CD4-positive, alpha-beta T cell treated with Interleukin-17A for 4 hours (primary cell): ENCODE results near the gene HENMT1.

Experiments
- DNase-seq: peaks from one replicate; pipeline ENCODE4 v3.0.0-alpha.2; 2020; ENCODE audit warnings: mixed read lengths

The HENMT1 gene

GRCh38 chr1:108624069-108624468 is 36.8 kb downstream of the HENMT1 start:
- no peak for DNase-seq

- no peak for DNase-seq
Observed at GRCh38 chr1:108617724-108618056, 43.2 kb downstream of the HENMT1 start.

GRCh38 chr1:108617008-108617723 is 43.7 kb downstream of the HENMT1 start:
- no peak for DNase-seq

- no peak for DNase-seq
Observed at GRCh38 chr1:108615544-108615943, 45.3 kb downstream of the HENMT1 start.

- DNase-seq = no peak
Observed at GRCh38 chr1:108612496-108612895, 48.4 kb downstream of the HENMT1 start.

GRCh38 chr1:108611984-108612383 is 48.9 kb downstream of the HENMT1 start:
- DNase-seq = no peak

GRCh38 chr1:108610073-108610472 is 50.8 kb downstream of the HENMT1 start:
- no peak for DNase-seq

- DNase-seq = no peak
Observed at GRCh38 chr1:108609483-108610049, 51.3 kb downstream of the HENMT1 start.

GRCh38 chr1:108606478-108606877 is 54.4 kb downstream of the HENMT1 start:
- no peak for DNase-seq

GRCh38 chr1:108605633-108606032 is 55.3 kb downstream of the HENMT1 start:
- no peak for DNase-seq

GRCh38 chr1:108601708-108602410 is 59.0 kb downstream of the HENMT1 start:
- DNase-seq = no peak

GRCh38 chr1:108600504-108600903 is 60.4 kb downstream of the HENMT1 start:
- DNase-seq = no peak

- no peak for DNase-seq
Observed at GRCh38 chr1:108598340-108598739, 62.6 kb downstream of the HENMT1 start.
